ENCODE results near the gene CYP2A6. TPM values are rescaled to one million over a fixed set of nuclear protein-coding genes. Genes with fewer than 3 reads are reported as not detected.

Gene CYP2A6
- total RNA-seq, 2 experiments from 2014 or later = not detected

GRCh38 chr19:40807147-40808020, 42.9 kb downstream of the CYP2A6 start:
- no peak for ATAC-seq (ENCODE audit: poor library complexity)
- Mint-ChIP-seq H3K36me3 (ENCODE audit: low read depth) (peaks cover 67% of the 10 kb centered on the region), H3K4me1 (ENCODE audit: low read depth) (peaks cover 85% of the 10 kb centered on the region), H3K4me3 (peak overlapping the region; percentile 96), H3K27ac (peak overlapping the region; percentile 90), H3K27me3 (no peaks in the 10 kb centered on the region), H3K9me3 (no peaks in the 10 kb centered on the region)
- Histone ChIP-seq H3K4me3 (ENCODE audit: low read length) (peak overlapping the region; percentile 24), H3K36me3 (ENCODE audit: insufficient read depth, low read length) (peaks cover 51% of the 10 kb centered on the region), H3K4me1 (ENCODE audit: insufficient read depth, low read length) (peaks cover 100% of the 10 kb centered on the region), H3K27me3 (ENCODE audit: control insufficient read depth in 1 of 2, insufficient read depth in 2 of 2, low read length in 2 of 2) (no peaks in the 10 kb centered on the region), H3K27ac (ENCODE audit: low read depth in 1 of 2, low read length in 2 of 2) (peak overlapping the region; percentile 86 to 88), H3K9me3 (ENCODE audit: control insufficient read depth in 1 of 2, insufficient read depth in 1 of 2, low read length in 2 of 2) (no peaks in the 10 kb centered on the region)
- peak; percentile 58 for TF ChIP-seq CTCF (IDR thresholded peaks at IDR 0.05)
- intact Hi-C loops (cut with DNase I, micrococcal nuclease) = no loop called here
- DNase-seq = peak in 2 of 14 experiments; percentile 50 to 62
- ChIA-PET CTCF (interaction anchor here (0.6 to 4.3 kb wide), 19 partner anchors 9 to 632 kb away, joined by 3 to 40 read pairs (median 4); partner anchors contain the start of genes ACTMAP, COQ8B, DMAC2 and EGLN2), POLR2A (interaction anchor here (0.6 to 4.2 kb wide), 9 partner anchors 9 to 530 kb away, joined by 3 to 59 read pairs (median 9); partner anchors contain the start of genes ACTMAP, COQ8B, EGLN2 and ITPKC)

DNA sequence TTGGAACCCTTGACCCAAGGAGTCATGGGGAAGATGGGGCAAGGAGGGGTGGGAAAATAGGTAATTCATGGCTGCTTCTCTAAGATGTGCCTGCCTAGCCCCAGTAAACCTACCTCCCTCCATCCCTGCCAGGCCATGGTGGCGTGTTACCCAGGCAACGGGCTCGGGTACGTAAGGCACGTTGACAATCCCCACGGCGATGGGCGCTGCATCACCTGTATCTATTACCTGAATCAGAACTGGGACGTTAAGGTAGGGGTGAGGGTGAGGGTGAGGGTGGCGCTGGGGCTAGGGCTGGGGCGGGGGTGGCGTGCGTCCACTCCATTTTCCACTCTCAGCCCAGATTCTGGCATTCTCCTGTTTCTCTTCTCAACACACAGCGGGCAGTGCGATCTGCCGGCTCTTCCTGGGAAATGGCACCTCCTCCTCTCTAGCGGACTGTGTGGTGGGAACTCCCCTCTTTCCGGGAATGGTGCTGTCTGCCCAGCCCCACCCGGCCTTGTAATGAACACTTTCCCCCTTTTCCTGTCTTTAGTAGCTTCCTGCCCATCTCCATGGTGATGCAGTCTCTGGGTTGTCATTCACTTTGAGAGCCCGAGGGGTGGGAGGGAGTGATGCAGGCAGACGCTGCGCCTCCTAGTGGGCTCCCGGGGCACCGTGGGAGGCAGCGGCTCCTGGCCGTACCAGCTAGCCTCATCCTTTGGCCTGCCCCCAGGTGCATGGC, 43.7 kb downstream of the CYP2A6 start:
- POLR2A ChIA-PET = interaction anchor here (0.6 to 4.2 kb wide), 10 partner anchors 8 to 530 kb away, joined by 3 to 59 read pairs (median 8); partner anchors contain the start of genes ACTMAP, COQ8B, EGLN2 and HNRNPUL1
- H3K27ac Mint-ChIP-seq = peak overlapping the region; percentile 90
- H3K9me3 ChIP-seq (ENCODE audit: control insufficient read depth in 1 of 2, insufficient read depth in 1 of 2, low read length in 2 of 2) = no peaks in the 10 kb centered on the region
- DNase-seq (peak; percentile 66 to 95 (median 75)), ATAC-seq (ENCODE audit: poor library complexity) (peak; percentile 47)
- peaks cover 51% of the 10 kb centered on the region for H3K36me3 ChIP-seq (ENCODE audit: insufficient read depth, low read length)
- CTCF ChIA-PET = interaction anchor here (0.6 to 4.3 kb wide), 19 partner anchors 8 to 633 kb away, joined by 3 to 40 read pairs (median 4); partner anchors contain the start of genes ACTMAP, COQ8B, DMAC2 and EGLN2
- peaks cover 72% of the 10 kb centered on the region for H3K36me3 Mint-ChIP-seq (ENCODE audit: low read depth)
- H3K4me1 ChIP-seq (ENCODE audit: insufficient read depth, low read length) = peaks cover 100% of the 10 kb centered on the region
- H3K4me3 Mint-ChIP-seq = peak overlapping the region; percentile 96
- H3K27me3 ChIP-seq (ENCODE audit: control insufficient read depth in 1 of 2, insufficient read depth in 2 of 2, low read length in 2 of 2) = no peaks in the 10 kb centered on the region
- H3K27me3 Mint-ChIP-seq = no peaks in the 10 kb centered on the region
- peaks cover 85% of the 10 kb centered on the region for H3K4me1 Mint-ChIP-seq (ENCODE audit: low read depth)
- H3K27ac ChIP-seq (ENCODE audit: low read depth in 1 of 2, low read length in 2 of 2) = peak overlapping the region; percentile 86 to 88
- H3K4me3 ChIP-seq (ENCODE audit: low read length) = peak overlapping the region; percentile 24
- intact Hi-C loops (cut with DNase I, micrococcal nuclease) = no loop called here
- TF ChIP-seq CTCF (IDR thresholded peaks at IDR 0.05) = peak; percentile 79
- no peaks in the 10 kb centered on the region for H3K9me3 Mint-ChIP-seq

DNA sequence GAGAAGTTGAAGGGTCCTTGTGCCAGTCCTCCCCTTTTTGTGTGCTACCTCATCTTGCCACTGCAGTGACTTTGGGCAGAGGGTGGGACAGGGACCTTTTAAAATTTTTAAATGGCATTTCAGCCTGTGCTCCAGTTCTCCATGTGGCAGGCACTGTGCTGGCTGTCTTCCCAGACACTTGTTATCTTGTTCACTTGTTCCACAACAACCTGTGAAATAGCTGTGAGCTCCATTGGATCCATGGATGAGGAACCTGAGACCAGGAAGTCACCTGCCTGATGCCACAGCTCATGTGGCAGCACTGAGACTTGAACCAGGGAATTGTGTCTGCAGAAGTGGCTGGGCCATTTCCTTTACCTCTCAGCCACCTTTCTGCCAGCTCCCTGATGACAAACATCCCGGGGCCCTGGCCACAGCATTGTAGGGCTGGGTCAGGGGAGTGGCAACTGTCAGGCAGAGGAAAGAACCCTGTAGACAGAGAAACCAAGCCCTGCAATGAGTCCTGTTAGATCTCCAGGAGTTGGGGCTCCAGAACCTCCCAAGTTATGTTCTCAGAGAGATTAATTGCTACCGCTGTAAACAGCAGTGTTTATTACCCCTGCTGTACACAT, 44.9 kb downstream of the CYP2A6 start:
- H3K9me3 Mint-ChIP-seq = no peaks in the 10 kb centered on the region
- ChIA-PET POLR2A (interaction anchor here (0.6 to 4.2 kb wide), 12 partner anchors 14 to 459 kb away, joined by 3 to 59 read pairs (median 6); partner anchors contain the start of genes ACTMAP, BLVRB, COQ8B and HNRNPUL1), CTCF (interaction anchor here (0.5 to 4.3 kb wide), 6 partner anchors 14 to 671 kb away, joined by 3 to 40 read pairs (median 6); partner anchors contain the start of genes COQ8B, ITPKC, MIA and RAB4B)
- intact Hi-C loops (cut with DNase I, micrococcal nuclease) = no loop called here
- peaks cover 71% of the 10 kb centered on the region for H3K36me3 Mint-ChIP-seq (ENCODE audit: low read depth)
- peaks cover 78% of the 10 kb centered on the region for H3K4me1 Mint-ChIP-seq (ENCODE audit: low read depth)
- peak in 10 of 14 experiments; percentile 43 to 77 (median 64) for DNase-seq
- Histone ChIP-seq H3K36me3 (ENCODE audit: insufficient read depth, low read length) (peaks cover 63% of the 10 kb centered on the region), H3K27me3 (ENCODE audit: control insufficient read depth in 1 of 2, insufficient read depth in 2 of 2, low read length in 2 of 2) (no peaks in the 10 kb centered on the region), H3K9me3 (ENCODE audit: control insufficient read depth in 1 of 2, insufficient read depth in 1 of 2, low read length in 2 of 2) (no peaks in the 10 kb centered on the region), H3K27ac (ENCODE audit: low read depth in 1 of 2, low read length in 2 of 2) (peak overlapping the region; percentile 86 to 88), H3K4me1 (ENCODE audit: insufficient read depth, low read length) (peaks cover 100% of the 10 kb centered on the region), H3K4me3 (ENCODE audit: low read length) (peak overlapping the region; percentile 96)
- peak overlapping the region; percentile 90 for H3K27ac Mint-ChIP-seq
- H3K4me3 Mint-ChIP-seq = peak overlapping the region; percentile 96
- peak; percentile 6 for ATAC-seq (ENCODE audit: poor library complexity)
- H3K27me3 Mint-ChIP-seq = no peaks in the 10 kb centered on the region
- TF ChIP-seq CTCF (IDR thresholded peaks at IDR 0.05) = no peak

All from CD4-positive, alpha-beta T cell (primary cell).